NCI-H2196 treated with DMSO at 0.1 percent for 48 hours (cell line): ENCODE data around the gene NIPAL4.

Experiments used
- DNase-seq: peaks from one replicate; lab custom pipeline; 2025; ENCODE audit not compliant: unreplicated experiment; lab: John Stamatoyannopoulos, UW

NIPAL4 gene

DNA sequence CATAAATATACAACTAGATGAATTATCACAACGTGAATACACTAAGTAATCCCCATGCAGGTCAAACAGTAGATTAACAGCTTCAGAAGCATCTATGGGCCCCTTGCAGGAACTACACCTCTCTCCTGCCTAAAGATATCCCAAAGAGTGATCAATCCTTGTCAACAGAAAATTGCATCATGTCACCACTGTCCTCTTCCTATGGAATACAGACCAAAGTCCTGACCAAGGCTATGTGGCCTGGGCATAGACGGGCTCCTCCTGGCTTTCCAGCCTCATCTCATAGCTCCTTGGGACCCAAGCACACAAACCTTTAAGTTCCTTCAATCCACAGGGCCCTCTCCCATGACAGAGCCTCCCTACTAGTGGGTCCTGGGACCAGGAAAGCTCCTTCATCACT lies 25.3 kb downstream of the NIPAL4 start:
- no peak for DNase-seq

DNA sequence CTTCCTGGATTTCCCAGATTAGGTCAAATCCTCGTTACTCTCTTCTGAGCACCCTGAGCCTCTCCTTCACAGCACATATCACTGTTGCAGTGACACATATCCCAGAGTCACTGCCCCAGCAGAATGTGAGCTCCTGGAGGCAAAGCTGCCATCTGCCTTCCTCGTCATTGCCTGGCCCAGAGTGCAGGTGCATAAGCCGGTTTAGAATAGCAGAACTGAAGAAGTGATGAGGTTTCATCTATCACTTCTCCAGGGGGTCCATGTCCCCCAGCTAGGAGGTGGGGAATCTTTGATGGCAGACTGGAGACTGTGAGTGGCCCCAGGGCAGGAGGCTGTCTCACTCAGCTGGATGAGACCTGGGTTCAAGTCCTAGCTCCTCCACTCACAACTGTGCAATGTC lies 25.8 kb downstream of the NIPAL4 start:
- no peak for DNase-seq

DNA sequence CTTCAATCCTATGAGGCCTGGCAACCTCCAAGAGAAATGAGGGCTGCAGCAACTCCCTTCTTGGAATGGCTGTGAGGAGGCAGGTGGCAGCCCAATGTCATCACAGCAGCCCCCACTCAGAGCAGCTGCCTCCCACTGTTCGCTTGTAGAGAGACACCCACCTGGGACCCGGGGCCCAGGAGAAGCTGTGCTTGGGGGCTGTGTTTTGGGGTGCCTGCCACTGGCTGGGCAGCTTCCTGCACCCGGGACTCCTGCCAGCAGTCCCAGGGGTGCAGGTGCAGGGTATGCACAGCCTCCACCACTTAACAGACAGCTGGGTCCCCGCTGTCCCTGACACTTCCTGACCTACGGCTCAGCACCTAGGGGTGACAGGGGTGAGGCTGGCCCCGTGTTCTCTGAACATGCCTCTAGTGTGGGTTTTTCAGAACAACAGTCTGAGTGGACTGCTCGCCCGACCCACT lies 26.2 kb downstream of the NIPAL4 start:
- no peak for DNase-seq

DNA sequence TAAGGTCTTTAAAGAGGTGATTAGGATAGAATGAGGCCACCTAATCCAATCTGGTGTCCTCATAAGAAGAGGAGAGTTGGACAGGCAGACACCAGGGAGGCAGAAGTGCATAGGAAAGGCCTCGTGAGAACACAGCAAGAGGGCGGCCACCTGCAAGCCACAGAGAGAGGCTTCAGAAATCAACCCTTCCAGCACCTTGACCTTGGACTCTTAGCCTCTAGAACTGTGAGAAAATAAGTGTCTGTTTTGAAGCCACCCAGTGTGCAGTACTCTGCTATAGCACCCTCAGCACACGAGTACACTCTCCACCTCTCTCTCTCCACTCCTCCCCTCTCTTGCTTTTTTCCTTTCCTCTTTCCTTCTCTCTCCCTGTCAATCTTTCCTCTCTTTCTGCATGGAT lies 26.8 kb downstream of the NIPAL4 start:
- DNase-seq, result no peak

DNA sequence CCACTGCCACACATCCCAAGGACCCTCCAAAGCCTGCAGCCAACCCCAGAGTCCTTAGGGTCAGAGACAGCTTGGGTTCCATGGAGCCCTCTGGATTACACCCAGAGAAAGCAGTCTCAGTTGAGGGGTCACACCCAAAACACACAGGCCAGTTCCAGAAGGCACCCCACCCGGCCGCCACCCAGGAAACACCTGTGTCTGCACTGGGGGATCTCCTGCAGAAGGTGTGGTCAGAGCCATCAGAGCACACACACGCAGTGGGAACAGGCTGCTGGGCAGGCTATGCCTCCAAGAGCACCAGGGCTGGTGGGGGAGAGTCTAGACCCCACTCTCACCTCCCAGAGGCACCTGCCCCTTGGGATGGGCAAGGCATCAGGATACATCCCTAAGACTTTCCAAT lies 27.3 kb downstream of the NIPAL4 start:
- no peak for DNase-seq

DNA sequence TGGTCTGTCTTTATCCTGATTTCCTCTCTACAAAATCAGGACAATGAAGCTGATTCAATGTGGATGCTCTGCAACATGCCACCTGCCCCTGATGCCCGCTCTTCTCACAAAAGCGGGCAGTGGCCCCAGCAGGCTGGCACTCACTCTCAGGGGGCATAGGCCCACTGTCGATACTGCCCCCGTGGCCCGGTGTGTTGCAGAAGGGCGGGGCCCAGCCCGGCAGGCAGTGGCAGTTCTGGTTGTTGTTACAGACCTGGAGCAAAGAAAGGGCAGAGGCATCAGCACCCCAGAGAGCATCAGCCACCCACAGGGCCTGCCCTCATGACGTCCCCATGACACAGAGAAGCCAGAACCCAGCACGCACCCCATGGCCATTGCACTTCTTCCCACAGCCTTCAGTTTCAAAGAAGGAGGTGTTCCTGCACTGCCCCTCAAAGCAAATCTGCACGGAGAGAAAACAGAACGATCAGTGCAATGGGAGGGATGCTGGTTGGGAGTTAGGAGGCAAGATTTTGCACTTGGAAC lies 31.5 kb downstream of the NIPAL4 start:
- no peak for DNase-seq

DNA sequence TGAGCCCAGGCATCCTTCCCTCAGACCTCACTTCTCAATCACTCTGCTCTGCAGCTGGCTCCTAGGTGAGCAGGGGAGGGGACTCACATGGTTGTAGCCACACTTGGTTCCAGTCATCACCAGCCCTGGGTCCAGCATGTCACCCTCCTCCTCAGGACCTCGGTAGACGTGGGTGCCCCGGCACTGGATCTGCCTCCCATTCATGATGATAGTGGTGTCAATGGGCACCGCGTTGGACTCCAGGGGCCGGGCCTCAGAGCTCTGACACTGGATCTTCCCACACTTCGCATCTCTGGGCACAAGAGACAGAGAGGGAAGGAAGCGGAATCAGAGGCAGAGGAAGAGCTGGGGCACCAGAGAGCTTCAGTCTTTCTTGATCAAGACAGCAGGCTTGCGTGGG lies 32.9 kb downstream of the NIPAL4 start:
- DNase-seq, result no peak

DNA sequence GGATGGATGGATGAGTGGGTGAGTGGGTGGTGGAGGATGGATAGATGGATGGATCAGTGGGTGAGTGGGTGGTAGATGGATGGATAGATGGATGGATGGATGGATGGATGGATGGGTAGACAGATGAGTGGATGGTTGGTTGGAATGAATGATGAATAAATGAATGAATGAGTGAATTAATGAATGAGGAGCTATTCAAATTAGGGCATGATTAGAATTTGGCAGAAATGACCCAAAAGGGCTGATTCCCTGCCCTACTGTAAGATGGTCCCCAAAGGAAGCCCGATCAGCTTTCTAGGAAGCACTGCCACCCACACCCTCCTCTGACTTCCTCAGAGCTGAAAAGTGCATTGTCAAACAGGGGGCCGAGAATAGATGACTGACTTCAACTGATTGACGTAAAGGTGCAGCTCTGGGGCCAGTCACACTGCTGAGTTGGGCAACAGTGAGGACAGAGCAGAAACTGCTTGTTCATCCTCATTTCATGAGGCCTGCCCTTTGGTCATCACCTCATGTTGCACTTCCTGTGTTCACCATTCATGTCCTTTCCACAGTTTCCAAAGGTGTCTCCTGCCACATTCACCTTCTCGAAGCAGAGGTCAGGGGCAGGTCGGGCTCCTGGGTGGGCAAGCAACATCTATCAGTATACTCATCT lies 34.3 kb downstream of the NIPAL4 start:
- no peak for DNase-seq

DNA sequence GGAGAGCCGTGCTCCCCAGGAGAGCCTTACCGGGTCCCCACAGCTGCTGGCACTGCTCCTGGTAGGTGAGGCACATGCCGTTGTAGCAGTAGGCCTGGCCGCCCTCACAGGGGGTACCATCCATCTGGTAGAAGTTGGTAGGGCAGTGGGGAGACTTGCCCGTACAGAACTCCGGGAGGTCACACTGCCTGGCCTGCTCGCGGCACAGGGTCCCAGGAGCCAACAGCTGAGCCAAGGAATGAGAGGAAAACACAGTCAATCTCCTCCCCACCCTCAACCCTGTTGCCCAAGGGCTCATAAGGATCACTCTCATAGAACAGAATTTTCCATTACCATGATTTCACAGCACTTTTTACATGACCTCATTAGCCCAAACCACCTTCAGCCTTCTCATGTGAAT lies 36.9 kb downstream of the NIPAL4 start:
- DNase-seq, result no peak

DNA sequence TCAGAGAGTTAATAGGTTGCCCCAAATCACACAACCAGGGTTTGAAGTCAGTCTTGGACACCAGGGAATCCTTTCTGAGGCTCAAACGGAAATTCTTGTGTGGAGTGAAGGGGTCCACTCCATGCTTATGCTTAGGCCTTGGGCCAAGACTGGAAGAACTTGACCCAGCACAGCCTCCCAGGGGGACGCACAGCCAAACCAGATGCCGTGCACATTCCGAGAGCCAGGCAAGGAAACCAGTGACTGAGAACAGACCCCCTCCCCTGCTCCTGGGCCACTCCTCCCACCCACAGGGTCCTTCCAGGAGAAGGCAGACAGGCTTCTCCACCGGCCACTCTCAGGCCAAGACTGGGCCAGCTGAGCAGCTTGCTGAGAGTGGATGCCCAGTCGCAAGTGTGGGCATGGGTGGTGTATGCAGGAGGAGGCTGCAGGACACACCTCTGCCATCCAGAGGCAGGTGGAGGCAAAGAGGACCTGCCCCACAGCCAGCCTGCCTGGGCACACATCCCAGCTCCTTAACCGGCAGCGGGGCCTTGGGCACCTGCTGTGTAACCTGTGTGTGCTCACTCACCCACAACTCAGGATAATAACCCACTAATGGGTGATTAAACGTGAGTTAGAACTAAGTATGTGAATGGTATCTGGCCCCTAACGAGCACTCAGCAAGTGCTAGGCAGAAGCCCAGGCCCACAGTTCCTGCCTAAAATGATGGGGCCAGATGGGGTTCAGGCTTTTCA lies 38.0 kb downstream of the NIPAL4 start:
- peak; percentile 46 for DNase-seq

DNA sequence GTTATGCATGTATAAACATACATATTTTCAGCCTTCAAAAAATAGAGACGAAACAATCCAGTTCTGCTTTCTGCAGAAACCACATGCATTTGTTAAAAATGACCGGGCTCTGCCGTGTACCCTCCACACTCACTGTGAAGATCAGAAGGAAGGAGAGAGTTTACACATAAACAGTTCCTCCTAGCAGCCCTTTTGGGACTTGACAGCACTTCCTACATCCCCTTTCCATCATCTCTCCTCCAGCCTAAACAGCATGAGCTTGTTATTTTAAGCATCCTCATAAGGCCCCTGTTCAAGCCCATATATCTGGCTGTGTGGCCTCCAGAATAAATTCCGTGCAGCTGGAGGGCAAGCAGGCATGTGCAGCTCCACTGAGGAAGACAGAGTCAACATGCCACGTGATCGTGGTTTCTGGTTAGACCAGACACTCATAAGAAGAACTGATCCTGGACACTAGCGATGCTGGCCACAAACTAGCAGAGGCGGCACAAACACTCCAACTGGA lies 42.2 kb downstream of the NIPAL4 start:
- DNase-seq, result no peak

DNA sequence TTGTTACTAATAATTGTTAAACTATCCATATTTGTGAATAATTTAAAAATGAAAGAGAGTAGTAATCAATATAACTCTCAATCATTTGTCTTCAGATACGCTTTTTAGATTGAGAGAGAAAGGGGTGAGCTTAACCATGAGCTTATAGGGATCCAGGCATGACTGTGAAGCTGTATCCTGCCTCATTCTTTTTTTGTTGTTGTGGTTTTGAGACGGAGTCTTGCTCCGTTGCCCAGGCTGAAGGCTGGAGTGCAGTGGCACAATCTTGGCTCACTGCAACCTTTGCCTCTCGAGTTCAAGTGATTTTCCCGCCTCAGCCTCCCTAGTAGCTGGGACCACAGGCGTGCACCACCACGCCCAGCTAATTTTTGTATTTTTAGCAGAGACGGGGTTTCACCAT lies 44.0 kb downstream of the NIPAL4 start:
- no peak for DNase-seq

DNA sequence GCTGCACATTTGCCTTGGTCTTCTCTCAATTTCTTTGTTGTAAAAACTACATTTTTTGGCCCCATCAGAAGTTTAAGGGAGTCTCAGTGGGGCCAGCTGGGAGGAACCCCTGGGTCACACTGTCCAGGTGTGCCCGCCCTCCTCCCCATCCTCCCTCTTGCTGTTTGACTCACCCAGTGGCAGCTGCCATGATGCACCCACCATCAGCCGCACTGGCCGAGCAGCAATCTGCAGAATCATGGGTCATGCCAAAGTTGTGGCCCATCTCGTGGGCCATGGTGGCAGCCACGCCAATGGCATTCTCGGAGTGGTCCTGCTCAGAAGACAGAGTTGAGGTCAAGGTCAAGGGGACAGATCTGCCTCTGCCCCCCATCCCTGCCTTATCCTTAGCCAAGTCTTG lies 45.5 kb downstream of the NIPAL4 start:
- DNase-seq, result no peak

DNA sequence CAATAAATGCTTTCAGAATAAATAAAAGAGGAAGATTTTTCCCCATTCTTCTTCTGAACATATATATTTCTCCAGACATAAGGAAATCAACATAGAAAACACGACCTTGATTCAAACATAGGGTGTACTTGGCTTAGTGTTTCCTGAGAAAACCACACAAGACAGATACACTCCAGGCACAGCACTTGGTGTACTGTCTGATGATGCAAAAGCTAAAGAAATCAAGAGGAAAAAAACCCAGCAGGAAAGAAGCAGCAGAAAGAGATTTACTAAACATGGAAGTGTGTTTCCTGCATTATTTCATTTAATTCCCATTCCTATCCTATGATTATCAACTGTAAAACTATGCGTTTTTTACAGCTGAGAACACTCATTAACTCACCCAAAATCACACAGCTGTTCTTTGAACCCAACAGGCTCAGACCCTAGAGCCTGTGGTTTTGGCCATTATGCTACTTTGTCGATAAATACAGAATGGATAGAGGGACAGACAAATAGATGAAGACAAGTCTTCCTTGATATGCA lies 46.1 kb downstream of the NIPAL4 start:
- no peak for DNase-seq

DNA sequence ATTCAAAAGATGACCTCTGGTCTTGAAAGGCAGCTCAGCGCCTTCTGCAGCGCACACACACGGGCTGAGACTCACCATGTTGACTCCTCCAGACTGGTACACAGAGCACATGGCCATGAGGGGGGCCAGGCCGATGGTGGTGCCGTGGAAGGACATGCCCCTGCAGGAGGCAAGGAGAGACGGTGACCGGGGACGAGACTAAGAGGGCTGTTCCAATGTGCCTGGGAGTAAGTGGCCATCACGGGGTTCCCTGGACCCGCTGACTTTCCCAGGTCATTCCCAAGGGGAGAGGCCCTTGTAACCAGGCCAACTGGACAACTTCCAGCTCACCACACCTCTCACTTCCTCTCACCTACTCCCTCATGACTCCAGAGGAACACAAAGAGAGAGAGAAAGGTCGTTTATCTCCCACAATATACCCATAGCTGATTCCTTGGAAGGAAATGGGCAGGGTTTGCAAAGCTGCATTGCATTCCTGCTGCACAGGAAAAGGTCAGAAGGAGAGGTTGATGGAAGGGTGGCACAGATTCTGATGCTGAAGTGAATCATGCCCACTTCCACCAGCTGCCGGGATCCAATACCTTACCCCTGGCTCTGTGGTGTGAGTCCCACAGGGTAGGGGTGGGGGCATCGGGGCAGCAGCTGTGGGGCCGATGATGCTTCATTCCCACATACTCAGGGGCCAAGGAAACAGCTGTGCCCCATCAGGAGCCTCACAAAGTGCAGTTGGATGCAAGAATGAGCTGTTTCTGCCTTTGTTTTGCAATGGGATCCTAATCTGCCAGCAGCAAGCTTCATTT lies 47.2 kb downstream of the NIPAL4 start:
- no peak for DNase-seq

DNA sequence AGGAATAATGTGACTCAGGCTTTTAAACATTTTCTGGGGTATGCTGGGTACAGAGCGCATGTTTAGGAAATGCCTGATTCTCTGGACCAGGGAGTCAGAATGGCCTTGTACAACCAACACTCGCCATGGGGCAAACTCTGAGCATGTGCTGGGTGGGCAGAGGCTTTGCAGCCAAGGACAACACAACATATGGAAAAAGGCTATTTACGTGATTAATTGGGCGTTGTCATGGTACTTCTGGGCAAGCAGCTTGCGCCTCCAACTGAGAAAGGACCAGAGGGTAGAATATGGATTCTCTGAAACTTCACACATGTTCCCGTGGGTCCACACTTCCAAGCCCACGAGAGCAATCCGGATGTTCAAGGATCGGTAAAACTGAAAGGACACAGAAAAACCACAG lies 49.1 kb downstream of the NIPAL4 start:
- DNase-seq, result no peak

DNA sequence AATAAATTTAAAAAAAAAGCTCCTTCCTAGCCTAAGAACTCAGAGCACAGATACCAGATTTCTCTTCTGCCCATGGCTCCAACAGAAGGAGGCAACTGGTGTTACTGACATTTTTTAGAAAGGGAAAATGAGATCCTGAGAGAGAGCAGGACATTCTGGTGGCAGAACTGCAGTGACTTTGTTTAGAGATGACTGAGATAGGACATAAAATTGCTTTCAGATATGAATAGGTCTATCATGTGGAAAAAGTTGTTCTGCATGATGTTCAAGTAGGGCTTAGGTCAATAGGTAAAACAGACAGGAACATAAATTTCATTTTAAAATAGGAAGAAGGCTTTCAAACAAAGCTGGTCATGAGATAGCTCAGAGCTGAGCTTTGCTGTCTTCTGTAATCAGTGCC lies 49.6 kb downstream of the NIPAL4 start:
- no peak for DNase-seq

DNA sequence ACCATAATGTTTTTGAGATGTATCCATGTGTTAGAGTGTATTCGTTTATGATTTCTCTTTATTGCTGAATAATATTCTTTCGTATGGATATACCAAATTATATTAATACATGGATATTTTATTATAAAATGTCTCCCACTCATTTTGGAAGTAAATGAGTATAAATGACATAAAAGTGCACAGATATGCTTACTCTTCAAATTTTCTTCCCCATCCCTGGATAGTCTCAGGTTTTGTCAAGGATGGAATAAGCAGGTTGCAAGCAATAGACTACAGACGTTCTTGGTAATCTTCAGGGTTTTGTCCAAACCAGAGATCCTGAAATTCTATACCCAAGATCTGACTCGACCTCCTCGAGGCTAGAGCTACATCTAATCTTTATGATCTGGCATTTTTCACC lies 50.7 kb downstream of the NIPAL4 start:
- no peak for DNase-seq

DNA sequence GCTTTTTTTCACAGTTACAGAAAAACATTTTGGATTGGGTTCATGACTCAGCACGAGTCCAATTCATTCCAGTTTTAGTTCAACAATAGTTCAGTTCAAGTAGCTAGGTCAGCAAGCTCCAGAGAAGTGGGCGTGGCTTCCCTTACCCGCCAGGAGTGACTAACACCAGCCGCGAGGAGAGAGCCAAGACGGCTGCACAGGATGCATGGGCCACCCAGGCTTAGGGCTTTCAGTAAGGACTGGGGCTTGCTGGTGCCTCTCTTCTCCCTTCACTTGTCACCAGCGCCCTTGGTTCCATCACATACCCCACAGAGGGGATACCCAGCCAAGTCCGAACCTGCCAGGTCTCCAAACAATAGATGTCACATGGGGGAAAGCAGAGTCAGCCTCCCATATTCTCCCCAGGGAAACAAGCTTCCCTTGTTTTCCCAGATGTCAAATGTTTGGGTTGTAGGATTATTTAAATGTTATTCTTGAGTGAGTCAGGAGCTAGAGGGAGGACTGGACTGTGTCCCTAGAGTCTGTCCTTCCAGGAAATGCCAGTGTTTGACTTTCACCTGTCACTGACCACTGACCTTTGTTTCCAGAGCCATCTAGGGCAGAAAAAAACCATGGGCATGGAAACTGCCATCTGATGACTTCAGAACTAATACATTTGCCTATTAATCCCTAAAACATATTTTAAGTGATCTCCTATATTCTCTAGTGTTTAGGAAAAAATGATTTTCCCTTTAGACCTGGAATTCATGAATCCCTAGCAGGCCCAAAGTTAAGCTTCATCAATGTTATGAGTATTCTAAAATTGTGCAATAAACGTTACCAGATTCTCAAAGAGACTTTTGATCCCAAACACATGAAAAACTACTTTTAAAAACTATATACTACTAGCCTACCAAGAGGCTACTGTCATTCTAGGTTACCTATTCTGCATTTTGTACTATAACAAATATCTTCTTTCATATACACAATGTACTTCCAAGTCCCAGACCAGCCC lies 51.9 kb downstream of the NIPAL4 start:
- DNase-seq, result no peak

DNA sequence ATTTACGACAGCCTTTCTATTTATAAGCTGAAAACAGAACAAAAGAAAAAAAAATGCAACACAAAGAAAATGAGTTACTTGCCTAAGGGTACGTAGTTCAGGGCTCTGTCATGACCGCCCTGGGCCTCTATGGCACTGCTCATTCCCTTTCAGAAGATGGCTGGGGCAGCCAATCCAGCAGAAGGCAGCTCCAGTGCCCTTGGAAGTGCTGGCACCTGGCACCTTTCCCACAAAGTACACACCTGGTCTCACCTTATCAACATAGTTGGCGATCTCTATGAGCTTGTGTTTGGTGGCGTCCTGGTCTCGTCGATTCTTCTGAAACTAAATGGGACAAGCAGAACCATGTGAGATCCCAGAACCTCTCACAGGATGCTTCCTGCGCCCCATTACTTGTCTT lies 53.2 kb downstream of the NIPAL4 start:
- no peak for DNase-seq
